Sigmoid colon (tissue), 7 donors: Measurements from ENCODE around the gene DYSF. TPM values are rescaled to one million over a fixed set of nuclear protein-coding genes. Genes with fewer than 3 reads are reported as not detected.
A peak's percentile ranks its signal among the peaks of the same experiment; 100 is the strongest.
"Not testable (repeated sequence)": the region's sequence is repeated elsewhere in the genome, so short reads cannot be mapped to it uniquely, and the experiment has no call there.

Source experiments
- DNase-seq: peaks from one replicate; pipeline ENCODE4 v3.0.0-alpha.2; 2019
- H3K27ac ChIP-seq, 4 donors: fragments of 200-600 bp; sonication (generic); one replicate each; pipeline ENCODE4 v1.5.1; 2016 to 2019; ENCODE audit warnings: mild to moderate bottlenecking in 1 of 4
- H3K27me3 ChIP-seq, 3 donors: fragments of 200-600 bp; sonication (generic); one replicate each; pipeline ENCODE4 v1.5.1; 2019; ENCODE audit warnings: mild to moderate bottlenecking in 1 of 3
- H3K36me3 ChIP-seq, 4 donors: fragments of 200-600 bp; sonication (generic); one replicate each; pipeline ENCODE4 v1.5.1; 2016 to 2019
- H3K4me1 ChIP-seq, 4 donors: fragments of 200-600 bp; sonication (generic); one replicate each; pipeline ENCODE4 v1.5.1; 2017 to 2019
- H3K4me3 ChIP-seq, 4 donors: fragments of 200-600 bp; sonication (generic); one replicate each; pipeline ENCODE4 v1.5.1; 2017 to 2019; ENCODE audit warnings: mild to moderate bottlenecking in 2 of 4, moderate library complexity in 1 of 4
- H3K9me3 ChIP-seq, 4 donors: fragments of 200-600 bp in 3 of 4; sonication (generic) in 3 of 4; one replicate each; pipeline versions ENCODE4 v1.5.1 to v1.6.1; 2013 to 2019
- EP300 ChIP-seq, 4 donors: sonication (generic); formaldehyde crosslinking; IDR thresholded peaks; one replicate each; pipeline ENCODE4 v1.6.1; 2017; ENCODE audit warnings: antibody characterized with exemption in 4 of 4
- POLR2A ChIP-seq, 2 donors: fragments of 450-650 bp; IDR thresholded peaks; one replicate each; pipeline ENCODE4 v1.6.1; 2016; ENCODE audit warnings: antibody characterized with exemption in 2 of 2, mild to moderate bottlenecking in 2 of 2, moderate library complexity in 2 of 2
- POLR2AphosphoS5 ChIP-seq, 4 donors: sonication (generic); formaldehyde crosslinking; IDR thresholded peaks; one replicate each; pipeline ENCODE4 v1.6.1; 2017; ENCODE audit warnings: antibody characterized with exemption in 4 of 4
- WGBS, 2 donors: extraction: QIAGEN DNeasy Blood & Tissue Kit; methylation state at CpG; one replicate each; pipeline ENCODE4 v1.1.7; 2013; 5-methylcytosine and 5-hydroxymethylcytosine counted together
- intact Hi-C: fragments of 100-400 bp; cut with DNase I; formaldehyde crosslinking; loops from one replicate; pipeline ENCODE4 v1.15.1; 2023
- polyA plus RNA-seq, 3 donors: library from polyadenylated mRNA; stranded (reverse); fragments of 200-250 nt; gene quantifications; one replicate each; pipeline ENCODE4 v1.2.3, GENCODE V29; 2013
- total RNA-seq, 4 donors: library from RNA; depleted of rRNA; stranded (reverse); fragments of >200 nt; gene quantifications; one replicate each; pipeline ENCODE4 v1.1.0, GENCODE V29; 2016
- TF ChIP-seq, protein P1 (sequence below), 4 experiments: fragments of 450-650 bp in 3 of 4; fragments of 200-600 bp in 1 of 4; IDR thresholded peaks; one replicate each; pipeline ENCODE4 v1.5.1; 2016 to 2019; ENCODE audit warnings: antibody characterized with exemption in 4 of 4, mild to moderate bottlenecking in 3 of 4, moderate library complexity in 2 of 4
- donor health status: healthy with polysubstance abuse.
- donor health status: Bipolar disorder and iron deficiency.
- donor health status: healthy.

The DYSF gene
- total and polyA plus RNA-seq, 7 donors = 1.6 to 49.6 (median 12.5) TPM

DNA sequence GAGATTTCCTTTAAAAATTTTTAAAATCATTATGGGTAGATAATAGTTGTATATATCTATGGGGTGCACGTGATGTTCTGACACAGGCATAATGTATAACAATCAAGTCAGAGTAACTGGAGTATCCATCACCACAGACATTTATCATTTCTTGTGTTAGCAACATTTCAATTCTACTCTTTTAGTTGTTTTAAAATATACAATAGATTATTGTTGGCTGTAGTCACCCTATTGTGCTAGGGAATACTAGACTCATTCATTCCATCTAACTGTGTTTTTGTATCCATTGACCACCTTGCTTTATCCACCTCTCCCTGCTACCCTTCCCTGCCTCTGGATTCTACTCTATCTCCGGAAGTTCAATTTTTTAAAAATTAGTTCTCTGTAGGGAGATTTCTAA, 31.0 kb downstream of the DYSF start:
- no peaks in the 10 kb centered on the region for H3K9me3 ChIP-seq
- no peak overlapping the region for H3K27ac ChIP-seq
- H3K27me3 ChIP-seq = no peaks in the 10 kb centered on the region
- intact Hi-C loops = no loop called here
- no peak for TF ChIP-seq EP300 (IDR thresholded peaks at IDR 0.05)
- TF ChIP-seq POLR2AphosphoS5 (IDR thresholded peaks at IDR 0.05) = no peak
- TF ChIP-seq, protein P1, sequence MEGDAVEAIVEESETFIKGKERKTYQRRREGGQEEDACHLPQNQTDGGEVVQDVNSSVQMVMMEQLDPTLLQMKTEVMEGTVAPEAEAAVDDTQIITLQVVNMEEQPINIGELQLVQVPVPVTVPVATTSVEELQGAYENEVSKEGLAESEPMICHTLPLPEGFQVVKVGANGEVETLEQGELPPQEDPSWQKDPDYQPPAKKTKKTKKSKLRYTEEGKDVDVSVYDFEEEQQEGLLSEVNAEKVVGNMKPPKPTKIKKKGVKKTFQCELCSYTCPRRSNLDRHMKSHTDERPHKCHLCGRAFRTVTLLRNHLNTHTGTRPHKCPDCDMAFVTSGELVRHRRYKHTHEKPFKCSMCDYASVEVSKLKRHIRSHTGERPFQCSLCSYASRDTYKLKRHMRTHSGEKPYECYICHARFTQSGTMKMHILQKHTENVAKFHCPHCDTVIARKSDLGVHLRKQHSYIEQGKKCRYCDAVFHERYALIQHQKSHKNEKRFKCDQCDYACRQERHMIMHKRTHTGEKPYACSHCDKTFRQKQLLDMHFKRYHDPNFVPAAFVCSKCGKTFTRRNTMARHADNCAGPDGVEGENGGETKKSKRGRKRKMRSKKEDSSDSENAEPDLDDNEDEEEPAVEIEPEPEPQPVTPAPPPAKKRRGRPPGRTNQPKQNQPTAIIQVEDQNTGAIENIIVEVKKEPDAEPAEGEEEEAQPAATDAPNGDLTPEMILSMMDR (IDR thresholded peaks at IDR 0.05) = no peak
- TF ChIP-seq POLR2A (IDR thresholded peaks at IDR 0.05) = no peak
- no peak overlapping the region for H3K4me3 ChIP-seq
- no peak for DNase-seq
- H3K4me1 ChIP-seq = no peaks in the 10 kb centered on the region
- peaks cover 0 to 18% (median 5%) of the 10 kb centered on the region in 4 donors for H3K36me3 ChIP-seq
- WGBS, 2 donors = 88 to 93% methylated on average over 2 of the region's 2 CpGs

- WGBS, 2 donors = 65 to 79% methylated on average over 11 of the region's 11 CpGs
Observed at GRCh38 chr2:71486881-71487640, 33.7 kb downstream of the DYSF start.

GRCh38 chr2:71491551-71491950, 38.2 kb downstream of the DYSF start:
- H3K9me3 ChIP-seq, H3K27ac ChIP-seq, H3K4me1 ChIP-seq, DNase-seq, intact Hi-C loops, H3K4me3 ChIP-seq, H3K36me3 ChIP-seq, H3K27me3 ChIP-seq: not testable (repeated sequence)
- WGBS, 2 donors = 90 to 92% methylated on average over 3 of the region's 3 CpGs

More at GRCh38 chr2:71486881-71487640, 33.7 kb downstream of the DYSF start:
- Histone ChIP-seq H3K9me3 (no peaks in the 10 kb centered on the region), H3K27ac (no peak overlapping the region), H3K4me3 (no peak overlapping the region), H3K27me3 (no peaks in the 10 kb centered on the region), H3K36me3 (peaks cover 0 to 16% (median 2%) of the 10 kb centered on the region in 4 donors), H3K4me1 (no peaks in the 10 kb centered on the region)
- peak; percentile 44 for DNase-seq
- intact Hi-C loops = no loop called here
- TF ChIP-seq EP300 (IDR thresholded peaks at IDR 0.05) = no peak
- TF ChIP-seq, protein P1 (IDR thresholded peaks at IDR 0.05) = no peak
- TF ChIP-seq POLR2A (IDR thresholded peaks at IDR 0.05) = no peak
- TF ChIP-seq POLR2AphosphoS5 (IDR thresholded peaks at IDR 0.05) = no peak

- Histone ChIP-seq H3K4me3 (no peak overlapping the region), H3K4me1 (no peaks in the 10 kb centered on the region), H3K27me3 (no peaks in the 10 kb centered on the region), H3K36me3 (peaks cover 0 to 4% (median 0%) of the 10 kb centered on the region in 4 donors), H3K27ac (no peak overlapping the region), H3K9me3 (no peaks in the 10 kb centered on the region)
- intact Hi-C loops = no loop called here
- 83 to 89% methylated on average over 6 of the region's 6 CpGs for WGBS, 2 donors
- TF ChIP-seq POLR2AphosphoS5 (IDR thresholded peaks at IDR 0.05) (peak; percentile 21 to 60 (median 54)), EP300 (IDR thresholded peaks at IDR 0.05) (no peak)
- peak; percentile 68 for DNase-seq
Observed at GRCh38 chr2:71492112-71492511, 38.8 kb downstream of the DYSF start.

GRCh38 chr2:71494091-71494490, 40.7 kb downstream of the DYSF start:
- Histone ChIP-seq H3K36me3 (peaks cover 0 to 4% (median 0%) of the 10 kb centered on the region in 4 donors), H3K9me3 (no peaks in the 10 kb centered on the region), H3K4me3 (no peak overlapping the region), H3K27me3 (no peaks in the 10 kb centered on the region), H3K4me1 (peaks cover 0 to 7% (median 0%) of the 10 kb centered on the region in 4 donors), H3K27ac (no peak overlapping the region)
- whole genome bisulfite sequencing, 2 donors = 91 to 92% methylated on average over 4 of the region's 4 CpGs
- TF ChIP-seq, protein P1 (IDR thresholded peaks at IDR 0.05) = no peak
- TF ChIP-seq EP300 (IDR thresholded peaks at IDR 0.05) (no peak), POLR2A (IDR thresholded peaks at IDR 0.05) (no peak), POLR2AphosphoS5 (IDR thresholded peaks at IDR 0.05) (no peak)
- intact Hi-C loops = no loop called here
- no peak for DNase-seq
